Gastroesophageal sphincter (tissue), 4 donors: Measurements from ENCODE around the gene CEP83. TPM values are rescaled to one million over a fixed set of nuclear protein-coding genes. Genes with fewer than 3 reads are reported as not detected.

Experiments
- ATAC-seq: fragments of 150-250 bp; one replicate; pipeline ENCODE4 v1.9.1; 2016; ENCODE audit warnings: mild to moderate bottlenecking, moderate library complexity
- H3K27ac ChIP-seq, 4 donors: fragments of 200-600 bp; sonication (generic) in 3 of 4; 1 replicate in 3 of 4; 2 replicates in 1 of 4; pipeline ENCODE4 v1.5.1; 2016 to 2019
- H3K27me3 ChIP-seq: fragments of 200-600 bp; sonication (generic); one replicate; pipeline ENCODE4 v1.5.1; 2019
- H3K36me3 ChIP-seq, 2 donors: fragments of 200-600 bp; sonication (generic); one replicate each; pipeline ENCODE4 v1.5.1; 2019; ENCODE audit warnings: control low read depth in 1 of 2
- H3K4me1 ChIP-seq, 3 donors: fragments of 200-600 bp; sonication (generic); 1 replicate in 2 of 3; 2 replicates in 1 of 3; pipeline ENCODE4 v1.5.1; 2016 to 2019; ENCODE audit warnings: control low read depth in 2 of 3
- H3K4me3 ChIP-seq, 2 donors: fragments of 200-600 bp; sonication (generic); one replicate each; pipeline ENCODE4 v1.5.1; 2019; ENCODE audit warnings: mild to moderate bottlenecking in 1 of 2, moderate library complexity in 1 of 2
- H3K9me3 ChIP-seq, 3 donors: fragments of 200-600 bp; sonication (generic); one replicate each; pipeline ENCODE4 v1.5.1; 2017 to 2019; ENCODE audit warnings: control low read depth in 2 of 3
- EP300 ChIP-seq: sonication (generic); formaldehyde crosslinking; IDR thresholded peaks from one replicate; pipeline ENCODE4 v1.6.1; 2017; ENCODE audit warnings: antibody characterized with exemption, mild to moderate bottlenecking
- POLR2A ChIP-seq, 2 donors: fragments of 450-650 bp; IDR thresholded peaks; one replicate each; pipeline ENCODE4 v1.6.1; 2017; ENCODE audit warnings: antibody characterized with exemption in 2 of 2, mild to moderate bottlenecking in 2 of 2, moderate library complexity in 1 of 2
- POLR2AphosphoS5 ChIP-seq: sonication (generic); formaldehyde crosslinking; IDR thresholded peaks from one replicate; pipeline ENCODE4 v1.6.1; 2017; ENCODE audit warnings: antibody characterized with exemption
- WGBS, 2 donors: methylation state at CpG; one replicate each; pipeline ENCODE4 v1.1.5; 2018; ENCODE audit warnings: low coverage in 1 of 2; 5-methylcytosine and 5-hydroxymethylcytosine counted together
- total RNA-seq, 4 donors: library from RNA; depleted of rRNA; stranded (reverse); fragments of >200 nt; gene quantifications; one replicate each; pipeline ENCODE4 v1.1.0, GENCODE V29; 2016
- TF ChIP-seq, protein P1 (sequence below), 4 experiments: fragments of 200-600 bp in 2 of 4; fragments of 450-650 bp in 2 of 4; sonication (generic) in 1 of 4; IDR thresholded peaks; one replicate each; pipeline ENCODE4 v1.5.1; 2017 to 2019; ENCODE audit warnings: antibody characterized with exemption in 4 of 4, mild to moderate bottlenecking in 2 of 4, moderate library complexity in 2 of 4

Gene CEP83
- total RNA-seq, 4 donors from 2014 or later = 6.3 to 24.8 (median 11.3) TPM

DNA sequence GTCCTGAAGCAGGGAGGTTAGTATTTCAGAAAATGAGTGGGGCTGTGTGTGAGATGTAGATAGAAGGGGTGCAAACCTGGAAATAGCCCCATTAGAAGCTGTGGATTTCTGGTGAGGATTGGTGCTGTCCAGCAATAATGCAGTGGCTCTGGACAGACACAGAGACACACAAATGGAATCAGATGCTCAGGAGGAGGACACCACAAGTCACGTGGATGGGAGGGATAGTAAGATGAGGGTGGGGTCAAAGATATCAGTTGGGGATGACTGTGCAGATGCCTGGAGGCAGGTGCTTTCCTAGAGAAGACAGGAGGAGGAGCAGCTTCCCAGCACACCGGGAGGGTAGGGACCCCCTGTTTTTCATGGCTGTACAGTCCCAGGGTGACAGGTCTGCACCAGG is 174.8 kb downstream of the CEP83 start:
- peaks cover 0 to 9% of the 10 kb centered on the region in 2 donors for H3K36me3 ChIP-seq
- no peak for ATAC-seq
- H3K9me3 ChIP-seq = no peaks in the 10 kb centered on the region
- H3K27ac ChIP-seq = no peak overlapping the region
- 72 to 86% methylated on average over 1 to 2 of the region's 2 CpGs for WGBS, 2 donors
- no peaks in the 10 kb centered on the region for H3K27me3 ChIP-seq
- H3K4me1 ChIP-seq = peaks cover 0 to 21% (median 4%) of the 10 kb centered on the region in 3 donors
- TF ChIP-seq EP300 = no peak
- TF ChIP-seq POLR2A (IDR thresholded peaks at IDR 0.05) = no peak
- TF ChIP-seq, protein P1, sequence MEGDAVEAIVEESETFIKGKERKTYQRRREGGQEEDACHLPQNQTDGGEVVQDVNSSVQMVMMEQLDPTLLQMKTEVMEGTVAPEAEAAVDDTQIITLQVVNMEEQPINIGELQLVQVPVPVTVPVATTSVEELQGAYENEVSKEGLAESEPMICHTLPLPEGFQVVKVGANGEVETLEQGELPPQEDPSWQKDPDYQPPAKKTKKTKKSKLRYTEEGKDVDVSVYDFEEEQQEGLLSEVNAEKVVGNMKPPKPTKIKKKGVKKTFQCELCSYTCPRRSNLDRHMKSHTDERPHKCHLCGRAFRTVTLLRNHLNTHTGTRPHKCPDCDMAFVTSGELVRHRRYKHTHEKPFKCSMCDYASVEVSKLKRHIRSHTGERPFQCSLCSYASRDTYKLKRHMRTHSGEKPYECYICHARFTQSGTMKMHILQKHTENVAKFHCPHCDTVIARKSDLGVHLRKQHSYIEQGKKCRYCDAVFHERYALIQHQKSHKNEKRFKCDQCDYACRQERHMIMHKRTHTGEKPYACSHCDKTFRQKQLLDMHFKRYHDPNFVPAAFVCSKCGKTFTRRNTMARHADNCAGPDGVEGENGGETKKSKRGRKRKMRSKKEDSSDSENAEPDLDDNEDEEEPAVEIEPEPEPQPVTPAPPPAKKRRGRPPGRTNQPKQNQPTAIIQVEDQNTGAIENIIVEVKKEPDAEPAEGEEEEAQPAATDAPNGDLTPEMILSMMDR (IDR thresholded peaks at IDR 0.05) = no peak
- TF ChIP-seq POLR2AphosphoS5 = no peak
- H3K4me3 ChIP-seq = no peak overlapping the region

DNA sequence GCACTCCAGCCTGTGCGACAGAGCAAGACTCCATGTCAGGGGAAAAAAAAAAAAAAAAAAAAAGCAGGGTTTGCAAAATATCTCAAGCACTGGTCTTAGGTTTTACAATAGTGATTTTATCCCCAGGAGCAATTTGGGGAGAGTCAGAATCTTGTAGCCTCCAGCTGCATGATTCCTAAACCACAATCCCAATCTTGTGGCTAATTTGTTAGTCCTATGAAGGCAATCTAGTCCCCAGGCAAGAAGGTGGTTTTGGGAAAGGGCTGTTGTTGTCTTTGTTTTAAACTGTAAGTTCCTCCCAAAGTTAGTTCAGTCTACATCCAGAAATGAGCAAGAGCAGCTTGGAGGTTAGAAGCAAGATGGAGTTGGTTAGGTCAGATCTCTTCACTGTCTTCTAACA is 175.6 kb downstream of the CEP83 start:
- H3K36me3 ChIP-seq = peaks cover 0 to 15% of the 10 kb centered on the region in 2 donors
- 100% methylated on average over 1 of the region's 1 CpG; no CpG with 5 or more reads in 1 of the 2 donors for WGBS, 2 donors
- H3K4me3 ChIP-seq = no peak overlapping the region
- peaks cover 0 to 13% (median 0%) of the 10 kb centered on the region in 3 donors for H3K4me1 ChIP-seq
- H3K27me3 ChIP-seq = no peaks in the 10 kb centered on the region
- TF ChIP-seq EP300 (no peak), POLR2A (IDR thresholded peaks at IDR 0.05) (no peak), POLR2AphosphoS5 (no peak)
- TF ChIP-seq, protein P1 (IDR thresholded peaks at IDR 0.05) = no peak
- no peaks in the 10 kb centered on the region for H3K9me3 ChIP-seq
- no peak for ATAC-seq
- no peak overlapping the region for H3K27ac ChIP-seq

DNA sequence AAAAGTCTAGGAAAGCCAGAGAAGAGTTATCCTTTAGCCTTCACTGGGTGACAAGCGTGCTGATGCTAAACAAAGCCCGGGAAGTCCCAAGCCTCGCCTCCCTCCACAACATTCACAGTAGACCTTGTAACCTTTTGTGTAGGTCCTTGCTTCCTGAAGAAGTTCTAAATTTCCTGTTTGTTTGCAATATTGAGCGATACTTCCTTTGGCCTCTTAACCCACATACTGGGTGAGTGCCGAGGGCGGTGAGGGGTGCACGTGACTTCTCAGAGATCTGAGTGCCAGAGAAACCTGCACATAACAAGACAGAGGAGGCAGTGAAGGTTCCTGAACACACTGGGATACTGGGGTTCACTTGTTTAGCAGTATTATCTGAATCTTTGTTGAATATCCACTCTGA is 177.0 kb downstream of the CEP83 start:
- H3K36me3 ChIP-seq = peaks cover 0 to 15% of the 10 kb centered on the region in 2 donors
- TF ChIP-seq POLR2AphosphoS5 (no peak), EP300 (no peak), POLR2A (IDR thresholded peaks at IDR 0.05) (no peak)
- TF ChIP-seq, protein P1 (IDR thresholded peaks at IDR 0.05) = no peak
- H3K4me1 ChIP-seq = peaks cover 0 to 8% (median 0%) of the 10 kb centered on the region in 3 donors
- ATAC-seq = no peak
- 88% methylated on average over 4 of the region's 7 CpGs; no CpG with 5 or more reads in 1 of the 2 donors for WGBS, 2 donors
- H3K9me3 ChIP-seq = no peaks in the 10 kb centered on the region
- no peaks in the 10 kb centered on the region for H3K27me3 ChIP-seq
- H3K4me3 ChIP-seq = no peak overlapping the region
- no peak overlapping the region for H3K27ac ChIP-seq

DNA sequence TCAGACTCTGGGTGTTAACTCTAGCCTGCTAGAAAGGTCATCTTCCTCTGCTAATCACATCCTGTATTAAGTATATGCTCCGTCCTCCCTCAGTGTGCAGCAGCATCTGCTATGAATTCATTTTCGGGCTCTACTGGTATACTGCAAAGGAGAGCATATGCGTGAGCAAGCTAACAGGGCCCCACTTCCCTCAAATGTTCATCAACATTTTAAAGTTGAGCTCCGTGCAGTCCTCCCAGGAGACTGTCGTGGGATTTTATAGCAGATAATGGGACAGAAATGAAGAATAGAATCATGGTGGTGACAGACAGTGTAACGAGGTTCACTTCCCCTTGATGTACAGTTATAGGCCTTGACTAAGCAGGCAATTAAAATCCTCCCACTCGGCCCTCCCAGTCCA is 179.6 kb downstream of the CEP83 start:
- H3K27ac ChIP-seq = no peak overlapping the region
- H3K4me1 ChIP-seq = no peaks in the 10 kb centered on the region
- TF ChIP-seq EP300 = no peak
- TF ChIP-seq, protein P1 (IDR thresholded peaks at IDR 0.05) = no peak
- TF ChIP-seq POLR2AphosphoS5 = no peak
- TF ChIP-seq POLR2A (IDR thresholded peaks at IDR 0.05) = no peak
- no peaks in the 10 kb centered on the region for H3K9me3 ChIP-seq
- no peaks in the 10 kb centered on the region for H3K27me3 ChIP-seq
- ATAC-seq = no peak
- peaks cover 0 to 15% of the 10 kb centered on the region in 2 donors for H3K36me3 ChIP-seq
- H3K4me3 ChIP-seq = no peak overlapping the region
- WGBS, 2 donors = 90 to 95% methylated on average over 4 to 6 of the region's 7 CpGs

DNA sequence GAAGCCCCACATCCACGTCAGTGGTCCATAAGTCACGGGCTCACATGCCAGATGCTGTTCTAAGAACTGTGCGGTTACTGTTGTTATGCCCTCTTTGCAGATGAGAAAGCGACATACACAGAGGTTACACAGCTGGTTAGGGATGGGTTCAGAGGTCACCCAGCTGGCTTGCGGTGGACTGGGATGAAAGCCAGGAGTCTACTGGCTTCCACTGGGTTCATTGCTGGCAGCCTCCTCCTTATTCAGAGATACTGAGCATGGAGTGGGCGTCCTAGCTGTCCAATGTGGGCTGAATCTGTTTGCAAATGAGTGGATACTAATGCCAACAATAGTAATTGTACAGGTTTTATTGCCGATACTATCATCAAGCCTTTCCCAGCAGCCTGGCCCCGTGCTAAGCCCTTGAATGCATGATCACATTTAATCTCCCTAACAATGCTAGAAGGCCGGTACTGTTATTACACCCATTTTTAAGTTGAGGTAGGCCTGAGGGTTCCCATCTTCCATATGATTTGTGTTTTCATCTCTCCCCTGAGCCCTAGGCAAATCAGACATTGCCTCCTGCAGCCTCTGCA is 182.2 kb downstream of the CEP83 start:
- Histone ChIP-seq H3K36me3 (peaks cover 0 to 15% of the 10 kb centered on the region in 2 donors), H3K4me3 (no peak overlapping the region), H3K9me3 (no peaks in the 10 kb centered on the region), H3K27ac (no peak overlapping the region), H3K27me3 (no peaks in the 10 kb centered on the region), H3K4me1 (no peaks in the 10 kb centered on the region)
- WGBS, 2 donors = 70 to 87% methylated on average over 6 to 7 of the region's 9 CpGs
- TF ChIP-seq, protein P1 (IDR thresholded peaks at IDR 0.05) = no peak
- TF ChIP-seq EP300 = no peak
- no peak for TF ChIP-seq POLR2A (IDR thresholded peaks at IDR 0.05)
- ATAC-seq = no peak
